NCI-H1105 (cell line): ENCODE measurements around the gene UGT3A1.
A peak's percentile ranks its signal among the peaks of the same experiment; 100 is the strongest.
"Not testable (repeated sequence)": the region's sequence is repeated elsewhere in the genome, so short reads cannot be mapped to it uniquely, and the experiment has no call there.

Source experiments
- DNase-seq: peaks from one replicate; lab custom pipeline; 2025; lab: John Stamatoyannopoulos, UW

The UGT3A1 gene

DNA sequence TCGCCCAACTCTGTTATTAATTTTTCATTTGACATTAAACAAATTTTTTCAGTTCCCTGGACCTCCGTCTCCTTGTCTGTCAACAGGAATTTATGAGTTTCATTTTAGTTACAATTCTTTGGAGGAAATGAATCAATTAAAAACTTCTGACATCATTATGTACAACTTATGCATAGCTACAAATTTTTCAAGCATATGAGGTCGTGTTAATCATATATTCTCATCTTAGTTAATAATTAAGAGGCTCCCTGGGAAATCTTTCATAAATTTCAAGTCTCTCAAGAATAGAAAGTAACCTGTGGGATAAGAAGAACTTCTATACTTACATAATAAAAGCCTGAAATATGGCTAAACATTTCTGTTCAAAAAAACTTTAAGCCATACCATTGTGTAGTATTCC lies 3.4 kb downstream of the UGT3A1 start:
- no peak for DNase-seq

GRCh38 chr5:35979715-35980114 lies 11.5 kb downstream of the UGT3A1 start:
- no peak for DNase-seq

GRCh38 chr5:35976859-35977258 lies 14.3 kb downstream of the UGT3A1 start:
- DNase-seq = not testable (repeated sequence)

- no peak for DNase-seq
These were observed 16.6 kb downstream of the UGT3A1 start for GRCh38 chr5:35974570-35974969.

DNA sequence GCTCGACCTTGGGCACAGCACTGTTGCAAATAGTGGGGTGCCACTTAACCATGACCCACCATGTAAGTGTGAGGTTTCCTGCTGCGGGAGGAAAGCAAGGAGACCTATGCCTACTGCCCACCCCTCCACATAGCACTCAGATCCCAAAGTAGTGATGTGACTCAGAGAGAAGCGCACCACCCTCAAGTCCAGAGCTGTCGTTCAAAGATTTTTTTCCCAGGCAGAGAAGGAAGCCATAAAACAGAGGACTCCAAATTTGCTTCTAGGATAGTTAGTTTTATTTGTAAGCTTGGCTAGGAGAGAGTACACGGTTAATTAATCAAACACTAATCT lies 19.3 kb downstream of the UGT3A1 start:
- no peak for DNase-seq

DNA sequence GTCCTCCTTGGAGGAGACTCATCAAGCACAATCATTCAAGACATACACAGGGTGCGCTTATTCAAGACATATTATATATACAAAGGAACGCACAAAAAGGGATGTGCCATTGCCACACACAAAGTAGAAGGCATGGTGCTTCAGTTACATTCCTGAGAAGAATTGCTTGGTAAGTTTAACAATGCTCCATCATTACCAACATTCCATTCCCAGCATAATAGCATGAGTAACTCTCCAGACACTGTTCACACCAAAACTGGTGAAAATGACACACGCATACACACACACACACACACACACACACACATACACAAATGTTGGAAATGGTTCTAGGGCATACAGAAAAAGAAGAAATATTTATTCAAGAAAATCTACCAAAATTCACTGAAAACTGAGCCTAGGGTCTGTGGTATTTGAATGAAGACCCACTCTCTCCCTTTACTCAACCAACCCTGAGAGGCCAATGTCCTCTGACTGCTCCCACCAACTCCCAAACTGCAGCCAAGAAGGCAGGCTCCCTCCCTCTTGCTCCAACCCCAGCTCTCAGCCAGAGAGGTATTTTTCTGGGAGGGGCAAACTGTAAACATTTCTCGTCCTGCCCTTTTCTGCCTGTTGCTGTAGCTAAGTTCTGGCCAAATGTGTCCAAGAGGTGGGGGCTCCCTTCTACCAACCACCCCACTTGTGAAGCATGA lies 19.9 kb downstream of the UGT3A1 start:
- no peak for DNase-seq

DNA sequence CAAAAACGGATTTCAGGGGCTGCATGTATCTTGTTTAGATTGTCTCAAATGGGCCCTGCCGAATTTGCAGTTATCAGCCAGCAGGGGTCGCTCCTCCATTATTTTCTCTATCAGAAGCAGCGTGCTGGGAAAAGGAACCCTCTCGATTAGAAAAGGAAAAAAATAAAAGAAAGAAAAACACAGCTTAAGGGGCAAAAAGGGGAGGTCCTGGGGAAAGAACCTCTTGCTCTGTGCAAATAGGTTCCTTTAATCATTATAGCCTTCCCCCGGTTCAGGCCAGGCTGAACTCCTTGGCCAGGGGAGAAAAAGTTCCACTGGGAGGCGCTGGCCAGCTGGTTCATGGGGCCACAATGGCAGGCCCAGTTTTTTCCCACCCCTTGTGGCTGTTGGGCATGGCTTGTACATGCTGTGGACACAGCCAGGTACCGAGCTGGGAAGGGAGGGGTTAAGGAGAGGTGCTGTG lies 27.8 kb downstream of the UGT3A1 start:
- DNase-seq = no peak

DNA sequence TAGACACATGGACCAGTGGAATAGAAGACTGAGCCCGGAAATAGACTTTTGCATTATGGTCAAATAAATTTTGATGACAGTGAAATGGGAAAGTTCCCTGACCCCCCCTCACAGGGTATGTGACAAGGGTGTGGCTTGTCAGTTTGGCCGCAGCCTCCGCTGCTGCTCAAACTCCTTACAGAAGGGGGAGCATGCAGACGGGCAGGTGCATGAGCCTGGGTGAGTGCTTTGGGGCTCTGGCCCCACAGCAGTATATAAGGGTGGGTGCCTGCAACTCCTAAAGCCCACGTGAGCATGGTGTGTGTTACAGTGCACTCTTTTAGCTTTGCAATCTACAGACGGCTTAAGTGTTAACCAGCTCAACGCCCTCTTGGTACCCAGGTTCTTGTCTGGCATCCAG lies 30.9 kb downstream of the UGT3A1 start:
- no peak for DNase-seq

- no peak for DNase-seq
These were observed 34.8 kb downstream of the UGT3A1 start for GRCh38 chr5:35956429-35956828.

GRCh38 chr5:35954175-35954574 lies 37.0 kb downstream of the UGT3A1 start:
- no peak for DNase-seq

DNA sequence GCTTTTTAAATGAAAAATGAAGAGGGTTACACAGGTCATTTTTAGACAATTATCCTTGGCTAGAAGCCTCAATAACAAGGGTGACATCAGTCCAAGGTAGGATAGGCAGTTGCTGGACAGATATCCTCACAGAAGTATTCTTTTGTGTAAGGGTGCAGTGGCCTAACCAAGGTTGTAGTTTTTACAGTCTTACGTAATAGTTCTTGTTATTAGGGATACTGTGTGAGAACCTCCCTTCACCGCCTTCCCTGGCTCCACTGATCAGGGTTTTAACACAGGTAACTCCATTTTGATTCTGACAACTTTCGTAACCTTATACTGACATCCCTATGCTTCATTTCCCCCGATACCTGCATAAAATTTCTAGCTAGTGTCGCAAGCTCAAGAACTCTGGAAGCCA lies 44.1 kb downstream of the UGT3A1 start:
- DNase-seq = no peak

DNA sequence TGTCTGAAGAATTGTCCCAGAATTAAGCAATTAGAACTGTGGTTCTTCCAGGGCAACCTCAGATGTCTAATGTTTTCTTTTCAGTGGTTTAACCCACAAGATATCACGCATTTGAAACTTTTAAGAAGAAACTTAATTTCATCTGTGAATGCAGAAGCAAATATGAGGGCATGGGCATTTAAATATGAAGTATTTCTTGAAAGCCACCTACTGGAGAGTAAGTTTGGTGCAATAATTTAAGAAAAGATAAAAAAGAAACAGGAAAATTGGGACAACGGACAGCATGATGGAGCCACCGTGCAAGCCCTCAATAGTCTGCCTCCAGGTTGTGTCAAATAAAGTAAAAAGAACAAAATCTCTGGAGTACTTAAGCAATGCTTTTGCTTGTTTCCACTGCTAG lies 51.6 kb downstream of the UGT3A1 start:
- no peak for DNase-seq

- DNase-seq = peak; percentile 66
These were observed 52.5 kb downstream of the UGT3A1 start, which contains the start of gene CAPSL for GRCh38 chr5:35938568-35939227. TSS of gene CAPSL (minus strand) at chr5:35938622. CDS start at chr5:35921120, 17,502 bp downstream.

DNA sequence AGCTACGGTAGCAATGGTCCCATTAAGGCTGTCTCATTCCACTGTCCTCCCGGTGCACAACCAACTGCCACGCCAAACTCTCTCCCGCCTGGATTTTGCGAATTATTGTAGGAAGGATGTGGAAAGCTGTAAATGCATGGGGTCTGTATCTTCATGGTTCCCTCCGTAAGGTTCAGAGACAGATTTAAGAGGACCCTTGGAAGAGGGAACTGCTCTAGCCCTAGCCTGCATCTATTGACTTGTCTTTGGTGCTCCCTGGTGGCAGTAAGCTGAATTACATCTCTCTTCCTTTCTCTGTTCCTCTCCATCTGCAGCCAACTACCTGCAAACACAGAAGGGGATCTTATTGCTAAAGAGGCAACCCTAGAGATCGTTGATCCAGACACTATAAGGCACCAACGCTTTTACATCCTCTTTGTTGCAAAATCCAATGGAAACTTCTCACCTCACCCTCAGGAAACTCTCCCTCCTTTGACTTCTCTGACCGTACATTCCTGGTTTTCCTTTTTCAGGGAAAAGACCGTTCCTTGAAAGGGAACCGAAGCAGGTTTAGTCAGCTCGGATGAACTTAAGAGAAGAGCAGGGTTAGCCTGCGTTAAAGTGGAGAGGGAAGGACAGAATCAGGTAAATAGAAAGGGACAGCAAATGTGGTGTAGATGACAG lies 64.7 kb downstream of the UGT3A1 start:
- DNase-seq = peak; percentile 51

- peak; percentile 17 for DNase-seq
These were observed 66.1 kb downstream of the UGT3A1 start for GRCh38 chr5:35924950-35925722.

GRCh38 chr5:35924122-35924949 lies 66.9 kb downstream of the UGT3A1 start:
- no peak for DNase-seq

- DNase-seq = no peak
These were observed 68.7 kb downstream of the UGT3A1 start for GRCh38 chr5:35922468-35922867.

GRCh38 chr5:35921930-35922329 lies 69.3 kb downstream of the UGT3A1 start:
- no peak for DNase-seq

DNA sequence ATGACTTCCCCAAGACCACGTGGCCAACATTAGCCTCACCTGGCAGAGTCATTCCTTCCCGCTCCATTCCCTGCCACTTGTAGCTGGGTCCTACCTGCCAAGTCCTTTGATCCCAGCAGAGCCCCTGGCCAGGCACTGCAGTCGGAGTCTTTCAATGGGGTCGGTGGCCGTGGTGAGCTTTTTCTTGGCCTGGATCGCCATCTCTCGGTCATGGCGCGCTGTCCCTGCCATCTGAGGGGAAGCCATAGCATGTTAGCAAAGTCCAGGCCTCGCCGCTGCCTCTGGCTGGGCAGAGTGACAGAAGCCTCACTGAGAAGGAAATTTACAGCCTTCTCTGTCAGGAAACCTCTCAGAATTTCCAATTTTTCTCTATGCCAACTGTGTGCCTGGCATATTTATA lies 70.3 kb downstream of the UGT3A1 start:
- DNase-seq = no peak

DNA sequence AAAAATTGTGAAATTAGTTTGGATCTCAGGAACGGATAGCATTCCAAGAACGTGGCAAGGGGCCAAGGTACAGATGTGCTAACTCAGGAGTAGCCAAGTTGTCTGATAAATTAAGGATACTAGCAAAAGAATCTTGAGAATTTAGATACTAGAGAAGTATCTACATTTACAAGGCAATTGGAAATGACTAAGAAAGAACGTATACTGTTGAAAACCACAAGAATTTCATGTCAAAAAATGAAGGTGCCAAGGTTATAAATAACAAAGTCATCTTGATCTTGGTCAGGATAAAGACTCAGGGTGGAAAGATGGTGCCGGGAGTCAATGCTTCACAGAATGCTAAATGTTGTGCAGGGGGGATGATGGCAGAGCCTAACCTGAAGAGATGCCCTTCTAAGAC lies 72.0 kb downstream of the UGT3A1 start:
- DNase-seq = no peak

- no peak for DNase-seq
These were observed 82.4 kb downstream of the UGT3A1 start for GRCh38 chr5:35908814-35909213.

DNA sequence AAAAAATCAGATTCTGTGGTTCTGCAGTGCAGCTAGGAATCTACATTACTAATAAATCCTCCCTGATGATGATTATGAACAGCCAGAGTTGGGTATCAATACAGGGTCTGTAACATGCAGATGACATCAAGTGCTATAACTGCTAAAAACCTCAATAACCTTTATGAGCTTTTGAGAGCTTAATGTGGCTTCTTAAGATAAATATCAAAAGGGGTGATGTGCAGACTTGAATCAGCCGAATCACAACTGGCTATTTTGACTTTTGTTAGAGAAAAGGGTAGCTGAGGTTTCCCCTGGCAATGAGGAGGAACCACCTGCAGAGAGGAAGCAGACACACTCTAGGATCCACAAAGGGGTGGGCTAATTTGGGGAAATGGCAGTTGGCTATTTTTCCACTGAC lies 83.0 kb downstream of the UGT3A1 start:
- DNase-seq = no peak
